Tibial nerve (tissue), 4 donors: ENCODE results near the gene CXXC1. TPM values are rescaled to one million over a fixed set of nuclear protein-coding genes. Genes with fewer than 3 reads are reported as not detected.
"Not testable (repeated sequence)": the region's sequence is repeated elsewhere in the genome, so short reads cannot be mapped to it uniquely, and the experiment has no call there.

Source experiments
- DNase-seq, 2 donors: peaks; one replicate each; pipeline ENCODE4 v3.0.0-alpha.2; 2019; ENCODE audit warnings: low spot score in 2 of 2
- H3K27ac ChIP-seq, 4 donors: fragments of 200-600 bp; sonication (generic) in 3 of 4; one replicate each; pipeline ENCODE4 v1.5.1; 2017 to 2019; ENCODE audit warnings: mild to moderate bottlenecking in 1 of 4
- H3K27me3 ChIP-seq, 2 donors: fragments of 200-600 bp; sonication (generic) in 1 of 2; one replicate each; pipeline versions ENCODE4 v1.5.1 to v1.6.0; 2017 to 2019
- H3K36me3 ChIP-seq, 3 donors: fragments of 200-600 bp; sonication (generic); one replicate each; pipeline ENCODE4 v1.5.1; 2018 to 2019
- H3K4me1 ChIP-seq, 4 donors: fragments of 200-600 bp; sonication (generic) in 3 of 4; one replicate each; pipeline ENCODE4 v1.5.1; 2017 to 2019
- H3K4me3 ChIP-seq, 4 donors: fragments of 200-600 bp; sonication (generic) in 3 of 4; one replicate each; pipeline ENCODE4 v1.5.1; 2017 to 2019; ENCODE audit warnings: mild to moderate bottlenecking in 1 of 4, moderate library complexity in 1 of 4
- H3K9me3 ChIP-seq, 4 donors: fragments of 200-600 bp; sonication (generic) in 3 of 4; one replicate each; pipeline ENCODE4 v1.5.1; 2017 to 2019
- CTCF ChIP-seq, 5 experiments: fragments of 200-600 bp in 3 of 5; fragments of 450-650 bp in 2 of 5; sonication (generic) in 3 of 5; IDR thresholded peaks; one replicate each; pipeline ENCODE4 v1.5.1; 2016 to 2019; ENCODE audit warnings: antibody characterized with exemption in 5 of 5, mild to moderate bottlenecking in 3 of 5, moderate library complexity in 2 of 5
- EP300 ChIP-seq, 2 donors: sonication (generic); formaldehyde crosslinking; IDR thresholded peaks; one replicate each; pipeline ENCODE4 v1.6.1; 2017; ENCODE audit warnings: antibody characterized with exemption in 2 of 2, mild to moderate bottlenecking in 1 of 2
- POLR2A ChIP-seq, 2 donors: fragments of 450-650 bp; IDR thresholded peaks; one replicate each; pipeline ENCODE4 v1.6.1; 2017; ENCODE audit warnings: antibody characterized with exemption in 2 of 2, mild to moderate bottlenecking in 2 of 2, moderate library complexity in 2 of 2
- WGBS, 2 donors: methylation state at CpG; one replicate each; pipeline ENCODE4 v1.1.5; 2018; 5-methylcytosine and 5-hydroxymethylcytosine counted together
- total RNA-seq, 4 donors: library from RNA; depleted of rRNA; stranded (reverse); fragments of >200 nt; gene quantifications; one replicate each; pipeline ENCODE4 v1.1.0, GENCODE V29; 2016

CXXC1 gene
- total RNA-seq, 4 donors from 2014 or later, result 73.9 to 131 (median 81.6) TPM

- WGBS, 2 donors, result 85 to 88% methylated on average over 7 of the region's 7 CpGs
- H3K27ac ChIP-seq, result no peak overlapping the region
- no peak overlapping the region for H3K4me3 ChIP-seq
- TF ChIP-seq CTCF (IDR thresholded peaks at IDR 0.05) (no peak), EP300 (IDR thresholded peaks at IDR 0.05) (no peak), POLR2A (IDR thresholded peaks at IDR 0.05) (no peak)
- no peaks in the 10 kb centered on the region for H3K36me3 ChIP-seq
- H3K27me3 ChIP-seq, result no peaks in the 10 kb centered on the region
- H3K9me3 ChIP-seq, result no peaks in the 10 kb centered on the region
- DNase-seq, result no peak
- H3K4me1 ChIP-seq, result peaks cover 0 to 11% (median 3%) of the 10 kb centered on the region in 4 donors
Measured at GRCh38 chr18:50312296-50313030, 25.0 kb upstream of the CXXC1 start.

DNA sequence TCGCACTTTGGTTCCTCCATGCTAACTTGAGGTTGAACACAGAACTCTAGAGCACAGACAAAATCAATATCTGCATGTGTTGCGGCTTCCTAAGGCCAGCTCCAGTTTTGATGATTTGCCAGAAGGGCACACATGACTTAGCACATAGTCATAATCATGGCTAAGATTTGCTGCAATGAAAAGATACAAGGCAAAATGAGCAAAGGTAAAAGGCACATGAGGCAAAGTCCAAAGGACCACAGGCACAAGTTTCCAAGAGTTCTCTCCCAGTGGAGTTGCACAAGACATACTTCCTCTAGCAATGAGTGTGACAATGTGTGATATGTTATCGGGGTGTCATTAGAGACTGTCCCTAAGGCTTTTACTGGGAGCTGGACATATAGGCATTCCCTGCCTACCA is 24.2 kb upstream of the CXXC1 start:
- TF ChIP-seq POLR2A (IDR thresholded peaks at IDR 0.05) (no peak), CTCF (IDR thresholded peaks at IDR 0.05) (no peak), EP300 (IDR thresholded peaks at IDR 0.05) (no peak)
- no peak overlapping the region for H3K27ac ChIP-seq
- H3K4me3 ChIP-seq, result no peak overlapping the region
- WGBS, 2 donors, result 84 to 87% methylated on average over 3 of the region's 3 CpGs
- H3K4me1 ChIP-seq, result peaks cover 0 to 18% (median 3%) of the 10 kb centered on the region in 4 donors
- no peaks in the 10 kb centered on the region for H3K36me3 ChIP-seq
- no peaks in the 10 kb centered on the region for H3K27me3 ChIP-seq
- H3K9me3 ChIP-seq, result no peaks in the 10 kb centered on the region
- DNase-seq, result no peak

GRCh38 chr18:50310080-50310479 is 22.6 kb upstream of the CXXC1 start:
- Histone ChIP-seq H3K27ac (no peak overlapping the region), H3K27me3 (no peaks in the 10 kb centered on the region), H3K9me3 (no peaks in the 10 kb centered on the region), H3K36me3 (no peaks in the 10 kb centered on the region), H3K4me3 (no peak overlapping the region), H3K4me1 (peaks cover 0 to 18% (median 3%) of the 10 kb centered on the region in 4 donors)
- no peak for DNase-seq
- TF ChIP-seq POLR2A (IDR thresholded peaks at IDR 0.05) (no peak), EP300 (IDR thresholded peaks at IDR 0.05) (no peak), CTCF (IDR thresholded peaks at IDR 0.05) (no peak)
- WGBS, 2 donors, result 82 to 84% methylated on average over 10 of the region's 10 CpGs

GRCh38 chr18:50308851-50309250 is 21.4 kb upstream of the CXXC1 start:
- H3K9me3 ChIP-seq, H3K27ac ChIP-seq, H3K36me3 ChIP-seq, H3K4me3 ChIP-seq, DNase-seq, H3K27me3 ChIP-seq: not testable (repeated sequence)
- 64 to 65% methylated on average over 5 of the region's 5 CpGs for WGBS, 2 donors
- H3K4me1 ChIP-seq, result peaks cover 0 to 18% (median 3%) of the 10 kb centered on the region in 4 donors

- Histone ChIP-seq H3K4me3 (peak overlapping the region; percentile 24 to 70 (median 49)), H3K27me3 (peaks cover 0 to 11% of the 10 kb centered on the region in 2 donors), H3K27ac (peak overlapping the region in 1 of 4 donors; percentile 62), H3K9me3 (no peaks in the 10 kb centered on the region), H3K4me1 (peaks cover 0 to 18% (median 3%) of the 10 kb centered on the region in 4 donors), H3K36me3 (no peaks in the 10 kb centered on the region)
- DNase-seq, result peak; percentile 67 to 83
- TF ChIP-seq EP300 (IDR thresholded peaks at IDR 0.05) (peak in 1 of 2 donors; percentile 73), CTCF (IDR thresholded peaks at IDR 0.05) (no peak)
- 3 to 8% methylated on average over 26 of the region's 26 CpGs for WGBS, 2 donors
Measured at GRCh38 chr18:50307738-50308470, 20.4 kb upstream of the CXXC1 start.
